Neural cell (in vitro differentiated cells): ENCODE results near the gene MS4A1.

Experiments
- EZH2 ChIP-seq: fragments of 200-600, 300-800 bp; shearing (Covaris generic), sonication (generic); IDR thresholded peaks from 2 replicates; pipeline ENCODE4 v1.6.1; 2014; ENCODE audit warnings: antibody characterized with exemption, low read length, borderline replicate concordance, mild to moderate bottlenecking; ENCODE audit not compliant: insufficient read depth, poor library complexity, severe bottlenecking
- POLR2AphosphoS5 ChIP-seq: IDR thresholded peaks from 2 replicates; pipeline ENCODE4 v1.6.1; 2012
- RAD21 ChIP-seq: fragments of 450-650 bp; conservative IDR thresholded peaks from 2 replicates; pipeline ENCODE4 v1.6.1; 2014; ENCODE audit warnings: antibody characterized with exemption, mild to moderate bottlenecking, moderate library complexity
- TAF1 ChIP-seq: IDR thresholded peaks from 2 replicates; pipeline ENCODE4 v1.6.1; 2012; ENCODE audit warnings: low read depth
- TF ChIP-seq, protein P1 (sequence below): fragments of 450-650 bp; IDR thresholded peaks from 2 replicates; pipeline ENCODE4 v1.5.1; 2014; ENCODE audit warnings: antibody characterized with exemption, mild to moderate bottlenecking, moderate library complexity; ENCODE audit not compliant: poor library complexity, severe bottlenecking
- TF ChIP-seq, protein P2 (sequence below): IDR thresholded peaks from 2 replicates; pipeline ENCODE4 v1.6.1; 2012; ENCODE audit warnings: borderline replicate concordance

DNA sequence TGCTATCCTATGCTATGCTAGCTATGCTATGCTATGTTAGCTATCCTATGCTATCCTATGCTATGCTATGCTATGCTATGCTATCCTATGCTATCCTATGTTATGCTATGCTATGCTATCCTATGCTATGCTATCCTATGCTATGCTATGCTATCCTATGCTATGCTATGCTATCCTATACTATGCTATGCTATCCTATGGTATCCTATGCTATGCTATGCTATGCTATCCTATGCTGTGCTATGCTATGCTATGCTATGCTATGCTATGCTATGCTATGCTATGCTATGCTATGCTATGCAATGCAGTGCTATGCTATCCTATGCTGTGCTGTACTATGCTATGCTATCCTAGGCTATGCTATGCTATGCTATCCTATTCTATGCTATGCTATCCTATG lies 8.6 kb upstream of the MS4A1 start:
- TF ChIP-seq EZH2 (no peak), POLR2AphosphoS5 (no peak), RAD21 (no peak), TAF1 (no peak)
- TF ChIP-seq, protein P1, sequence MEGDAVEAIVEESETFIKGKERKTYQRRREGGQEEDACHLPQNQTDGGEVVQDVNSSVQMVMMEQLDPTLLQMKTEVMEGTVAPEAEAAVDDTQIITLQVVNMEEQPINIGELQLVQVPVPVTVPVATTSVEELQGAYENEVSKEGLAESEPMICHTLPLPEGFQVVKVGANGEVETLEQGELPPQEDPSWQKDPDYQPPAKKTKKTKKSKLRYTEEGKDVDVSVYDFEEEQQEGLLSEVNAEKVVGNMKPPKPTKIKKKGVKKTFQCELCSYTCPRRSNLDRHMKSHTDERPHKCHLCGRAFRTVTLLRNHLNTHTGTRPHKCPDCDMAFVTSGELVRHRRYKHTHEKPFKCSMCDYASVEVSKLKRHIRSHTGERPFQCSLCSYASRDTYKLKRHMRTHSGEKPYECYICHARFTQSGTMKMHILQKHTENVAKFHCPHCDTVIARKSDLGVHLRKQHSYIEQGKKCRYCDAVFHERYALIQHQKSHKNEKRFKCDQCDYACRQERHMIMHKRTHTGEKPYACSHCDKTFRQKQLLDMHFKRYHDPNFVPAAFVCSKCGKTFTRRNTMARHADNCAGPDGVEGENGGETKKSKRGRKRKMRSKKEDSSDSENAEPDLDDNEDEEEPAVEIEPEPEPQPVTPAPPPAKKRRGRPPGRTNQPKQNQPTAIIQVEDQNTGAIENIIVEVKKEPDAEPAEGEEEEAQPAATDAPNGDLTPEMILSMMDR, result no peak
- TF ChIP-seq, protein P2, sequence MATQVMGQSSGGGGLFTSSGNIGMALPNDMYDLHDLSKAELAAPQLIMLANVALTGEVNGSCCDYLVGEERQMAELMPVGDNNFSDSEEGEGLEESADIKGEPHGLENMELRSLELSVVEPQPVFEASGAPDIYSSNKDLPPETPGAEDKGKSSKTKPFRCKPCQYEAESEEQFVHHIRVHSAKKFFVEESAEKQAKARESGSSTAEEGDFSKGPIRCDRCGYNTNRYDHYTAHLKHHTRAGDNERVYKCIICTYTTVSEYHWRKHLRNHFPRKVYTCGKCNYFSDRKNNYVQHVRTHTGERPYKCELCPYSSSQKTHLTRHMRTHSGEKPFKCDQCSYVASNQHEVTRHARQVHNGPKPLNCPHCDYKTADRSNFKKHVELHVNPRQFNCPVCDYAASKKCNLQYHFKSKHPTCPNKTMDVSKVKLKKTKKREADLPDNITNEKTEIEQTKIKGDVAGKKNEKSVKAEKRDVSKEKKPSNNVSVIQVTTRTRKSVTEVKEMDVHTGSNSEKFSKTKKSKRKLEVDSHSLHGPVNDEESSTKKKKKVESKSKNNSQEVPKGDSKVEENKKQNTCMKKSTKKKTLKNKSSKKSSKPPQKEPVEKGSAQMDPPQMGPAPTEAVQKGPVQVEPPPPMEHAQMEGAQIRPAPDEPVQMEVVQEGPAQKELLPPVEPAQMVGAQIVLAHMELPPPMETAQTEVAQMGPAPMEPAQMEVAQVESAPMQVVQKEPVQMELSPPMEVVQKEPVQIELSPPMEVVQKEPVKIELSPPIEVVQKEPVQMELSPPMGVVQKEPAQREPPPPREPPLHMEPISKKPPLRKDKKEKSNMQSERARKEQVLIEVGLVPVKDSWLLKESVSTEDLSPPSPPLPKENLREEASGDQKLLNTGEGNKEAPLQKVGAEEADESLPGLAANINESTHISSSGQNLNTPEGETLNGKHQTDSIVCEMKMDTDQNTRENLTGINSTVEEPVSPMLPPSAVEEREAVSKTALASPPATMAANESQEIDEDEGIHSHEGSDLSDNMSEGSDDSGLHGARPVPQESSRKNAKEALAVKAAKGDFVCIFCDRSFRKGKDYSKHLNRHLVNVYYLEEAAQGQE, result no peak
